Activated naive CD4-positive, alpha-beta T cell treated with anti-CD3 and anti-CD28 coated beads for 36 hours (primary cell): Measurements from ENCODE around the gene LRGUK. TPM values are rescaled to one million over a fixed set of nuclear protein-coding genes. Genes with fewer than 3 reads are reported as not detected.

Source experiments
- CTCF ChIA-PET: fragments of 350-600 bp; sonication (Branson Sonifier 250); formaldehyde crosslinking; loops from one replicate; lab custom pipeline; 2021; ENCODE audit warnings: antibody characterized with exemption; lab: Charles Lee
- DNase-seq: peaks from one replicate; pipeline ENCODE4 v3.0.0-alpha.2; 2020
- H3K27ac Mint-ChIP-seq: one replicate; pipeline ENCODE4 v1.8.0; 2021; ENCODE audit warnings: mild to moderate bottlenecking, mixed read lengths
- H3K27me3 Mint-ChIP-seq: one replicate; pipeline ENCODE4 v1.8.0; 2021; ENCODE audit warnings: low read depth, mixed read lengths
- H3K36me3 Mint-ChIP-seq: one replicate; pipeline ENCODE4 v1.8.0; 2021; ENCODE audit warnings: low read depth, mixed read lengths
- H3K4me1 Mint-ChIP-seq: one replicate; pipeline ENCODE4 v1.8.0; 2021; ENCODE audit warnings: low read depth, mixed read lengths
- H3K4me3 Mint-ChIP-seq: one replicate; pipeline ENCODE4 v1.8.0; 2021; ENCODE audit warnings: mild to moderate bottlenecking, moderate library complexity, mixed read lengths
- H3K9me3 Mint-ChIP-seq: one replicate; pipeline ENCODE4 v1.8.0; 2021; ENCODE audit warnings: mixed read lengths
- intact Hi-C: fragments of 100-400 bp; cut with micrococcal nuclease; formaldehyde crosslinking; loops from one replicate; pipeline ENCODE4 v1.15.1; 2023
- total RNA-seq, 2 experiments: library from RNA; stranded (reverse); gene quantifications; one replicate each; pipeline ENCODE4 v1.2.3, GENCODE V29; 2021

The LRGUK gene
- total RNA-seq, 2 experiments from 2014 or later: 0.07 to 0.14 TPM

GRCh38 chr7:134195252-134195651, 68.1 kb downstream of the LRGUK start:
- no peak for DNase-seq
- no peaks in the 10 kb centered on the region for H3K36me3 Mint-ChIP-seq
- no peaks in the 10 kb centered on the region for H3K9me3 Mint-ChIP-seq
- no peak overlapping the region for H3K4me3 Mint-ChIP-seq
- intact Hi-C loops: no loop called here
- CTCF ChIA-PET: no interaction called here
- H3K27ac Mint-ChIP-seq: no peak overlapping the region
- no peaks in the 10 kb centered on the region for H3K4me1 Mint-ChIP-seq
- no peaks in the 10 kb centered on the region for H3K27me3 Mint-ChIP-seq

GRCh38 chr7:134196439-134196838, 69.3 kb downstream of the LRGUK start:
- CTCF ChIA-PET: interaction anchor here (0.6 kb wide), 1 partner anchor 975 kb away, joined by 4 read pairs; no protein-coding TSS in a partner anchor
- H3K27ac Mint-ChIP-seq: no peak overlapping the region
- no peaks in the 10 kb centered on the region for H3K4me1 Mint-ChIP-seq
- H3K4me3 Mint-ChIP-seq: no peak overlapping the region
- H3K27me3 Mint-ChIP-seq: no peaks in the 10 kb centered on the region
- H3K36me3 Mint-ChIP-seq: no peaks in the 10 kb centered on the region
- intact Hi-C loops: no loop called here
- no peaks in the 10 kb centered on the region for H3K9me3 Mint-ChIP-seq
- DNase-seq: no peak

DNA sequence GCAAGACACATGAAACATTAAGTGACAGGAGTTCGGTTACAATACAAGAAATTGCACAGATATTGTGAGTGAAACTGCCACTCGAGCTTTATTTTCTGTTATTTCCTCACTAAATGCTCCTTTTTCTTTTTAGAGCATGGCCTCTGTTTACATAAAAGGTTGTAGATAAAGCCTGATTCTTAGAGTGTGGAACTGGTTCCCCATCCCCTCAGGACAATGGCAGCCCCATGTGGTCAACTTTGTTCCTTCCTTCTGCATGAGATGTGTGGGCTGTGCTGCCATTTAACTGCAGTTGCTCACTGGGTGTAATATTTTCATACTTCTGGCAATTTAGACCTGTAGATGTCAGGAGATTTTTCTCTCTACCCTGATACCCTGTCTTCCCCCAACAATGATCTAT, 70.2 kb downstream of the LRGUK start:
- intact Hi-C loops: no loop called here
- Mint-ChIP-seq H3K9me3 (no peaks in the 10 kb centered on the region), H3K27me3 (no peaks in the 10 kb centered on the region), H3K27ac (no peak overlapping the region), H3K36me3 (no peaks in the 10 kb centered on the region), H3K4me3 (no peak overlapping the region), H3K4me1 (no peaks in the 10 kb centered on the region)
- CTCF ChIA-PET: interaction anchor here (1.5 kb wide), 1 partner anchor 61 kb away, joined by 3 read pairs; no protein-coding TSS in a partner anchor
- DNase-seq: no peak

DNA sequence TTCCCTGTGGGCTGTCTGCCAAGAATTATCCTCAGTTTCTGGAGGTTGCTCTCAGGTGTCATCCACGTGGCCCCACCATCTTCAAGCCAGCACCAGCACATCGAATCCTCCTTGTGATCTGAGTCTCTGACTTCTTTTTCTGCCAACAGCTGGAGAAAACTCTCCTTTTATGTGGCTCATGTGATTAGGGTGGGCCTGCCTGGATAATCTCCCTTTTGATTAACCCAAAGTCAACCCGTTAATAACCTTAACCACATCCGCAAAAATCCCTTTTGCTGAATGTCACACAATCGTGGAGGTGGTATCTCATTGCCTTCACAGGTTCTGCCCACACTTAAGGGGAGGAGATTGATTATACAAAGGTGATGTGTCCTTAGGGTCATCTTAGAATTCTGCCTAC, 73.8 kb downstream of the LRGUK start:
- Mint-ChIP-seq H3K36me3 (no peaks in the 10 kb centered on the region), H3K27ac (no peak overlapping the region), H3K9me3 (no peaks in the 10 kb centered on the region), H3K27me3 (no peaks in the 10 kb centered on the region), H3K4me1 (no peaks in the 10 kb centered on the region), H3K4me3 (no peak overlapping the region)
- CTCF ChIA-PET: no interaction called here
- no peak for DNase-seq
- intact Hi-C loops: no loop called here

DNA sequence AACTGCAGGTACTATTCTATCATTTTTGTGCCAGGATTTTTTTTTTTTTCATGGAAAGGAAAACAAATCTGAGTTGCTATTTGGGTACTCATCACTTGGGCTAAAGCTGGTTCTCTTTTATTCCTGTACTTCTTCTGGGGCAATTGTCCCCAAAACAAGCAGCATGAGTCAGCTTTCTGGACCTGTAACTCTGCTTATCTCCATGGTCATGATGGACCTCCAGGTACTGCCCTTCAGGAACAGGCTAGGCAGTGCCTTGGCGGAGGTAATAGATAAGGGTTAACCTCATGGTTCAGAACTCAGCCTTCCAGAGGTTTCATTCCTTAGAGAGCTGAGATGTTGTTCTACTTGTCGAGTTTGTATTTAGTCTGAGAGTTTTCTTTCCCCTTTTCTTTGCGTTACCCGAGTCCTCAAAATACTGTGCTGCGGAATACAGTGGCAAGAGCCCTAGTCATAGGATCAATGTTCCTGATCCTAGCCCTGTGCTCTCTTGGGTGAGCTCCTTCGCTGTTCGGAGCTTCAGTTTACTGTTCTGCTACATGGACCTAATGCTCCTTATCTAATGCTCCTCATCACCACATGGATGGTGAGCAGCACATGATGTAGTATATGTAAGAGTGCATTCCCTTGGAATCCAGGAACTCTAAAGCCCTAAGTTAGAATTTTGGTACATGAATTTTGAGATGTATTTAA, 74.6 kb downstream of the LRGUK start:
- H3K27me3 Mint-ChIP-seq: no peaks in the 10 kb centered on the region
- CTCF ChIA-PET: no interaction called here

DNA sequence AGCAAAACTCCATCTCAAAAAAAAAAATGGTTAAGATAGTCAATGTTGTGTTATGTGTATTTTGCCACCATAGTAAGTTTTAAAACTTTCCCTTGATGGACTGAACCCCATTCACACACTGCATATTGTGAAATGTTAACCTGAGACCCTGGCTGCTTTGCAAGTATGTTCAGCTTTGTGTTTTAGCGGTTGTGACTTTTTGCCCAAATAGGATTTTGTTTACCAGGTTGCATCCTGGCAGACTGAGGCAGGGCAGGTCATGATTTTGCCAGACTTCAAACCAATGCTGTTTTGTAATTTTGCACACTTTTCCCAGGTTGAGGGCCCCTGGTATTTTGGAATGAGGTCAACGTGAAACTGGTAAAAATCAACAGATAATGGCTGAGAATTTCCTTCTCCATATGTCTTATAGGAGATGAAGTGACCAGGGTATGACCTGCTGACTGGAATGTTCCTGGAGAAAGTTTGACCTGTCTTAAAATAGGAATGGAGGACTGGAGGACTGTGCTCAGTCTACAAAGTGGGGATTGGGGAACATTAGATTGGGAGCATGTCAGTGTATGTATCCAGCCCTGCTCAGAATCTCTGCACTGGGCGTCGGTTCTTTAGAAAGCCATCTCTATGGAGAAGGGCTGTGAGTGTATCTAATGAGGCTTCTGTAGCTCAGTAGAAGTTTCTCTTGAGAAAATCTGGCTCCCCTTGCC, 76.2 kb downstream of the LRGUK start:
- Mint-ChIP-seq H3K36me3 (no peaks in the 10 kb centered on the region), H3K9me3 (no peaks in the 10 kb centered on the region), H3K27me3 (no peaks in the 10 kb centered on the region), H3K4me1 (no peaks in the 10 kb centered on the region), H3K4me3 (no peak overlapping the region), H3K27ac (no peak overlapping the region)
- no peak for DNase-seq
- CTCF ChIA-PET: no interaction called here
- intact Hi-C loops: no loop called here

More for the DNA sequence above, 74.6 kb downstream of the LRGUK start:
- H3K4me3 Mint-ChIP-seq: no peak overlapping the region
- H3K9me3 Mint-ChIP-seq: no peaks in the 10 kb centered on the region
- no peaks in the 10 kb centered on the region for H3K4me1 Mint-ChIP-seq
- no peak overlapping the region for H3K27ac Mint-ChIP-seq
- DNase-seq: no peak
- no peaks in the 10 kb centered on the region for H3K36me3 Mint-ChIP-seq
- intact Hi-C loops: no loop called here

DNA sequence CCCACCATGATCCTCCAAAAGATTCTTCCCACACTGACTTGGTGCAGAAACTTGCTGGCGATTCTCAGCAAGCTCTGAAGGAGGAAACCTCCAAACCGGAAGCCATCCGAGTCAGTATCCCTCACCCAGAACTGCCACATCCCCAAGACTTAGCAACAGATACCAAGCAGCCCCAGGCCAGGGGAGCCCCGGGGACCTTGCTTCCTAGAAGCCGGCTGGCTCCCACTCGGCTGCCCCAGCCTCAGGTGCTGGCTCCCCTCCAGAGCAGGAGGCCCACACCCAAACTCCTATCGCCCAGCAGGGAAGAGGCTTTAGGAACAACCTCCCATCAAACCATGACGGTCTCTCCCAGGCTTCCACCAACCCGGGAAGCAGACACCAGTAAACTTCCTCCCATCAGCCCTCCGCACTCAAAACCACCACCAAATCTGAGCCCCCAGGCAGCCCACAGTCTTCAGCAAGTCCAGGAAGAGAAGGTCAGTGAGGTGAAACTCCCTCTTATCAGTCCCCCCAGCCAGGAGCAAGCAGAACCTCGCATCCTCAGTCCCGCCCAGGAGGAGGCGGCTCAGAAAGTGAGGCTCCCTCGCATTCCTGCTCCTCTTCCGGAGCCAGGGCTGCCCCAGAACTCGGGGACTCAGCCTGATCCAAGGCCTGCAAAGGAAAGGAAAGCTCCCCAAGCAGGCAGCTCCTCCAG, 82.3 kb downstream of the LRGUK start:
- no peak for DNase-seq
- Mint-ChIP-seq H3K4me1 (no peaks in the 10 kb centered on the region), H3K27me3 (peaks cover 5% of the 10 kb centered on the region), H3K9me3 (no peaks in the 10 kb centered on the region), H3K36me3 (no peaks in the 10 kb centered on the region), H3K27ac (no peak overlapping the region), H3K4me3 (no peak overlapping the region)
- CTCF ChIA-PET: no interaction called here
- intact Hi-C loops: no loop called here

- DNase-seq: no peak
- no peaks in the 10 kb centered on the region for H3K4me1 Mint-ChIP-seq
- H3K4me3 Mint-ChIP-seq: no peak overlapping the region
- no peaks in the 10 kb centered on the region for H3K36me3 Mint-ChIP-seq
- H3K27ac Mint-ChIP-seq: no peak overlapping the region
- no peaks in the 10 kb centered on the region for H3K9me3 Mint-ChIP-seq
- intact Hi-C loops: no loop called here
- CTCF ChIA-PET: no interaction called here
- peaks cover 5% of the 10 kb centered on the region for H3K27me3 Mint-ChIP-seq
Observed at GRCh38 chr7:134210227-134210626, 83.1 kb downstream of the LRGUK start.

- no peaks in the 10 kb centered on the region for H3K9me3 Mint-ChIP-seq
- no peak overlapping the region for H3K4me3 Mint-ChIP-seq
- H3K27me3 Mint-ChIP-seq: peaks cover 5% of the 10 kb centered on the region
- CTCF ChIA-PET: no interaction called here
- no peak for DNase-seq
- H3K36me3 Mint-ChIP-seq: no peaks in the 10 kb centered on the region
- H3K4me1 Mint-ChIP-seq: no peaks in the 10 kb centered on the region
- intact Hi-C loops: no loop called here
- no peak overlapping the region for H3K27ac Mint-ChIP-seq
Observed at GRCh38 chr7:134210976-134211663, 84.0 kb downstream of the LRGUK start.

GRCh38 chr7:134211817-134212216, 84.7 kb downstream of the LRGUK start:
- no peak overlapping the region for H3K4me3 Mint-ChIP-seq
- H3K27ac Mint-ChIP-seq: no peak overlapping the region
- intact Hi-C loops: no loop called here
- H3K4me1 Mint-ChIP-seq: no peaks in the 10 kb centered on the region
- peaks cover 5% of the 10 kb centered on the region for H3K27me3 Mint-ChIP-seq
- H3K36me3 Mint-ChIP-seq: no peaks in the 10 kb centered on the region
- DNase-seq: no peak
- CTCF ChIA-PET: no interaction called here
- H3K9me3 Mint-ChIP-seq: no peaks in the 10 kb centered on the region

DNA sequence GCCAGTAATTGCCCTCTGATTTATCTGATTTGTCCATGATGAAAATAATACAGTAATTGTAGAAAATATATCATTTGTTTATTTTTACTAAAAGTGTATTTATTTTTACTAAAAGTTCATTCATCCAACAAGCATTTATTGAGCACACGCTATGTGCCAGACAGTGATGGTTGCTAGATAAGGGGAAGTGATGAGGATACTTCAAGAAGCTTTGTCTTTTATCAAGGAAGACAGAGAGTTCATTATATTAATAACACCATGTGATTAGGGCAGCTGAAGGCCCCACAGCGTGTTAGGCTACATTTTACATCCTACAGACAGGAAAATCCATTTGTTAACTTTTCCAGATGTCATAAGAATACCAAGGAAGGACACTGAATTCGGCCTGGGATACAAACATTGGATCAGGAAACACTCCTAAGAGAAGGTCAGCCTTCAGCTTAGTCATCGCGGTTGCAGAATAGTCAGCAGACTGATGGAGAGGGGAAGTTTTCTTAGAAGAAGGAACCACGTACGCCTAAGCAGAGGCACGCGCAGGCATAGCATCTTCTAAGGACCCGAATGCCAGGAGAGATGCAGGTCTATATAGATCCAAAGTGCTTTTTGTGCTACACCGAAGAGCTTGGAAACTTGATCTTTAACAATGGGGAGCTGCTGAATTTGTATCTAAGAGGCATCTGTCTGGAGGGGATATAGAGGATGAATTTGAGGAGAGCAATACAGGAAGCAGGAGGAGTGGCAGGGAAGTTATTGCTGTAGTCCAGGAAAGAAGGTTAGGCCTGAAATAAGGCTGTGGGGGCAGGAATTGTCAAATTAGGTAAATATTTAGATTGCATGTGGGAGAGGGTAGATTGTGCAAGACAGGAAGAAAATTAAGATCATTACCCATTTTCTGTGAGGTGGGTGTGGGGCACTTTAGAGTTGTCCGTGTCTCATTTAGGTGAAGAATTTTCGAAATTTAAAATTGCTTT, 85.7 kb downstream of the LRGUK start:
- H3K9me3 Mint-ChIP-seq: no peaks in the 10 kb centered on the region
- no peaks in the 10 kb centered on the region for H3K4me1 Mint-ChIP-seq
- intact Hi-C loops: no loop called here
- no peaks in the 10 kb centered on the region for H3K36me3 Mint-ChIP-seq
- peaks cover 5% of the 10 kb centered on the region for H3K27me3 Mint-ChIP-seq
- DNase-seq: no peak
- CTCF ChIA-PET: no interaction called here
- H3K4me3 Mint-ChIP-seq: no peak overlapping the region
- H3K27ac Mint-ChIP-seq: no peak overlapping the region
